IPS-11a (cell line): Measurements from ENCODE around the gene FAM25C.
"Not testable (repeated sequence)": the region's sequence is repeated elsewhere in the genome, so short reads cannot be mapped to it uniquely, and the experiment has no call there.

Experiments
- H3K4me3 ChIP-seq: one replicate; pipeline ENCODE4 v1.5.1; 2013; ENCODE audit warnings: low read depth, low read length, control low read depth

FAM25C gene

DNA sequence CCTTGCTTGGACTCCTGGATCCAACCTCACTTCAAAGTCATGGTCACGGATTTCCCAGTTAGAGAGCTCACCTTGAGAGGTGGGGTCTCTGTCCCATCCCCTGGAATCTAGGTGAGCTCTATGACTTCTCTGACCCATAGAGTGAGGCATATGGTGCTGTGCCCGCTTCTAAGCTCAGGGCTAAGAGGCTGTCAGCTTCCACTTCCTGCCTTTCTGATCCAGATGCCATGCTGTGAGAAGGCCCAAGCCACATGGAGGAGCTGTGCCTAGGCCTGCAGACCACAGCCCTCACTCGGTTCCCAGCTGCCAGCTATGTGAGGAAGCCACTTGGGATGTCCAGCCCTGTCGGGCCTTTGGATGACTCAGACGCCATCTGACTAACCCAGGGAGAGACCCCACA, 39.9 kb downstream of the FAM25C start:
- H3K4me3 ChIP-seq = not testable (repeated sequence)

- H3K4me3 ChIP-seq = not testable (repeated sequence)
These were observed 42.4 kb downstream of the FAM25C start for GRCh38 chr10:47957158-47957557.

GRCh38 chr10:47947424-47947823, 52.2 kb downstream of the FAM25C start:
- not testable (repeated sequence) for H3K4me3 ChIP-seq
